ENCODE results near the gene MAN1C1.

MAN1C1 gene

DNA sequence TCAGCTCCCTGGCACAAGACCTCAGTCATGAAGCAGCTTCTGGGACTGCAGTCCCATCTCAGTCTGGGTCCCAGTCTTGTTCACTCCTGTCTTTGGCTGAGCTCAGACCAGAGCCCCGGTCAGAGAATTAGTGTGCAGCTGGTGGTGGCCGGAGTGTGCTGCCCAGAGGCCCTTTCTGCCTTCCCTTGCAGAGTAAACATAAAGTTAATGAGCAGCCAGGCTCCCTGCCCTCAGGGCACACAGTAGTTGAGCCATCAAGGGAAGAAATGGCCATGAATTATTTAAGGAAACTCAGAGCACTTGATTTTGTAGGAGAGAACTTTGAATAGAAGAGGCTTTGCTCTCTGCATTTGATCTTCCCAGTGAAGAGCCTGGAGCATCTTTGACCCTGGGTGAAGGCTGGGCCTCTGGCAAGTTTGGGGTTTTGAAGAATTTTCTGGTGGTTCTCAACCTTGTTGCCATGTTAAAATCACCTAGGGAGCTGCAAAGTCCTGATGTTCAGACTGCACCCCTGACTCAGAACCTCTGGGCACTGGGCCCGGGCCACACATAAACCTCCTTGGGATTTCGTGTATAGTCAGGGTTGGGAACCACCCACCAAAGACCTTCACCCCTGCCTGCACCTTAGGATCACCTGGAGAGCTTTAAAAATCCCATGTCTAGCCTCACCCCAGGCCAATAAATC, 157.0 kb downstream of the MAN1C1 start:
- in situ Hi-C loops (cut with MboI; ENCODE audit: low sequenced_read_pairs), result no loop called here

DNA sequence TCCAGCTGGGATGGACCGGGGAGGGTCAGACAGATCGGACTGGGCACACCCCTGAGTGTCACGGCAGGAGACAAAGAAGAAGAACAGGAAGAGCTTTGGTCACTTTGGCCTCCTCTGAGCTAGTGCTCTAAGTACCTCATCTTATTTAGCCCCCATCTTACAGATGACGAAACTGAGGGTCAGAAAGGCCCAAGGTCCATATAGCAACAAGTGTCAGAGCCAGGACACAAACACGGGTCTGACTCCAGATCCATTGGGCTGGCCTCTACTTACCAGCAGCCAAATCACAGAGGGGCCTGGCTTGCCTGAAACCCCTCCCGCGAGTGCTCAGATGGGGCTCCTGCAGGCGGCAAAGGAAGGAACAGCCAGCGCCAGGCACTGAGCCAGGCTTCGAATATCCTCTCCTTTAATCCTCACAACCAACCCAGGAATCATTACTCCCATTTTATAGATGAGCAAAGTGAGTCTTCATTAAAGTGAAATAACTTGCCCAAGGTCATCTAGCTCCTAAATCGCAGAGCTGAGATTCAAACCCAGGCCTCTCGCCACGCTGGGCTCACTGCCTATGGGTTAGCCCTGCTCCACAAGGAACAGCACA, 157.7 kb downstream of the MAN1C1 start:
- in situ Hi-C loops (cut with MboI; ENCODE audit: low sequenced_read_pairs), result no loop called here

DNA sequence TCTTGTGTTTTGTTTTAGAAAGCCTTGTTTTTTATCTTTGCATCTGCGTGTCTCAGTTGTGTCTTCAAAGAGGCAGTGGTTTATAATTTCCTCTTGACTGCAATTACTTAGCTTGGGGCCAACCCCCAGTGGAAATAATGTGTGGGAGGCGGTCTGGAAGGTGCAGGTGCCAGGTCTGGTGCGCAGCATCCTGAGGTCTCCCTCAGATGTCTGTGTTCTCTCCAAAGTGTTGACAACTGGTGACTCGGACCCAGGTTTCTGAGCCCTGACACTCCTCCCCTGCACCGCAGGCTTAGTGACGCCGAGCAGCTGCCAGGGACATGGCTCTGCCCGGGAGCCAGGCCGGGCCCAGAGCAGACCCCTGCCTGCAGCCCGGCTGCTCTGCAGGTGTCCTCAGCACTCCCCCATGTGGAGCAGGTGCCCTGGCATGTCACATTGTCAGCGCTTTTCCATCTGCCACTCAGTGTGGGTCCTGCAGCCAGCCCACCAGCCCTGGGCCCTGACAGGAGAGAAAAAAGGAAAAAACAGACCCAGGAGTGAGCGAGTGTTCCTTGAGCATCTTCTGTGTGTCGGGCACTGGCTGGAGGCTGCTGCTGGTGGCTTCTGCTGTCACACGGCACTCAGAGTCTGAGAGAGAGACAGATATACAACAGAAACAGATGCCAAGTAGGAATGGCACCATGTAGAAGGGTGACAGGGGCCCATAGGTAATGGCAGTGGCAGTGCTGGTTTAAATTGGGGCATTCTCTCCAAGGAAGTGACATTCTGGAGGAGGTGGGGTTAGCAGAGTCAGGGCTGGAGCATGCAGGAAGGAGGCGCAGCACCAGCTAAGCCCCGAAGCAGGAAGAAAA, 158.6 kb downstream of the MAN1C1 start:
- in situ Hi-C loops (cut with MboI; ENCODE audit: low sequenced_read_pairs), result no loop called here

DNA sequence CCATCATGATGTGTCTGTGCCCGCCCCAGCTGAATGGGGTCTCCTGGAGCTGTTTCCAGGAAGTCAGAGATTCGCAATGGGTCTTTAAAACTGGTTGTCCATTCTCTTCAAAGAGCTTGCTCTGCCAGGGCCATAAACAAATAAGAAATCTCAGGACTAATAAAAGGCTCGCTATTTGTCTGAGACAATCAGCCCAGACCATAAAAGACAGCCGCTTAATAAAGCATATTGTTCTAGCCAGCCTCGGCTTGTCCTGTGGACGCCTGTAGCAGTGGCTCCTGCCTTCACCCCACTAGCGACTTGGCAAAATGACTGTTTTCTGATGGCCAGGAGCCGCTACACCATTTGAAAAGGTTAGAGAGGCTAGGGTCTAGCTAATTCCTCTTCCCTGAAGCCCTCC, 162.8 kb downstream of the MAN1C1 start:
- in situ Hi-C loops (cut with MboI; ENCODE audit: low sequenced_read_pairs), result no loop called here

DNA sequence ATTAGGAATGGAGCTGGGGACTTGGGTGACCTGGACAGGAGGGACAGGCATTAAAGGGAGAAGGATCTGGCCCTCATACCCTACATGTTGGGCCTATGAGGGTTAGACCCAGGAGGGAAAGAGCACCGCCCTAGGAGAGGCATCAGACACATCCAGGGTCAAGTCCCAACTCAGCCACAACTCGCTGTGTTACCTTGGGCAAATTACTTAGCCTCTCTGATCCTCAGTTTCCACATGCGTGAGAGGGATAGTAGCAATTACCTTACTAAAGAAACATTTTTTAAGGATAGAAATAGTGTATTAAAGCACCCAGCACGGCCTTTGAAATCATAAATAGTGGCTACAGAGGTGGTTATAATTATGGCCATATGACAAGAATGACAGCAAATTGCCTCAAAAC, 163.3 kb downstream of the MAN1C1 start:
- in situ Hi-C loops (cut with MboI; ENCODE audit: low sequenced_read_pairs), result no loop called here

DNA sequence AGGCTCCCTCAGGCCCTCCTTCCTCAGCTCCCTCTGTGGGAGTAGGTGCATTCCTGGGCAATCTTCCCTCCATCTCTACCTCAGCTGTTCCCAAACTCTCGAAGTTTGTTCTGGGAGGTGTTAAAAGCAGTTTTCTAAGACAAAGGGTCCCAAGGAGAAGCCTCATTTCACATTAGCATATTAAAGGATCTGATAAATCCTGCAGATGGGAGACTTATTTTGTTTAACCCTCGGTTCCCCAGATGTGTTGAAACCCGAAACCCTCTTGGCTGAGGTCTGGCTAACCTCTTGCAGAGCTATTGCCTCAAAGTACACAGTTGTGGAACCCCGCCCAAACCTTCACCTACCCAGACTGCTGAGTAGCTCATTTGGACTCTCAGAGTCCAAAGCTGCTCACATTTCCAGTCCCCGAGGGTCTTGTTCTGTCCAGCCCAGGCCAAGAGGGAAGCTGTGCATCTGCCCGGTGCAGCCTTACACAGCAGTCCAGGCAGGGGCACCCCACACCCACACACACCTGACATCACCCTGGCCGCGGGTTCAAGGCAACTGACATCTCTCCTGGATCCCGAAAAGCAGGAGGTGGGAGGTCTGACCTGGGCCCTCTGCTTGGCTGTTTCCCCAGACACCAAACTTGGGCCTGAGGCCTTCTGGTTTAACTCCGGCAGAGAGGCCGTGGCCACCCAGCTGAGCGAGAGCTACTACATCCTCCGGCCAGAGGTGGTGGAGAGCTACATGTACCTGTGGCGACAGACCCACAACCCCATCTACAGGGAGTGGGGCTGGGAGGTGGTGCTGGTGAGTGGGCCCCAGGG, 163.9 kb downstream of the MAN1C1 start:
- in situ Hi-C loops (cut with MboI; ENCODE audit: low sequenced_read_pairs), result no loop called here

DNA sequence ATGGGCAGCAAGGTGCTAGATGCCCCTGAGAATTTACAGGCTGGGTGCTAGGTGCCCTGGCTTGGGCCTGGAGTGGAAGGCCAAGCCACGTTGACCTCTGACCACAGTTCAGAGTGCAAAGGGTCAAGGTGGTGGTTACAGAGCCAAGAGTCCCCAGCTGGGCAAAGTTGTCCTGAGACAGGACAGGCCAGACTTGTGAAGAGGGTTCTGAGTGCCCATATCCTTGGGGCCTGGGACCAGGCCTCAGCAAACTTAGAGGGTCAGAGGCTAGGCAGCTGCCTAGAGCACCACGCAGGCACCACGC, 164.5 kb downstream of the MAN1C1 start:
- in situ Hi-C loops (cut with MboI; ENCODE audit: low sequenced_read_pairs), result no loop called here

DNA sequence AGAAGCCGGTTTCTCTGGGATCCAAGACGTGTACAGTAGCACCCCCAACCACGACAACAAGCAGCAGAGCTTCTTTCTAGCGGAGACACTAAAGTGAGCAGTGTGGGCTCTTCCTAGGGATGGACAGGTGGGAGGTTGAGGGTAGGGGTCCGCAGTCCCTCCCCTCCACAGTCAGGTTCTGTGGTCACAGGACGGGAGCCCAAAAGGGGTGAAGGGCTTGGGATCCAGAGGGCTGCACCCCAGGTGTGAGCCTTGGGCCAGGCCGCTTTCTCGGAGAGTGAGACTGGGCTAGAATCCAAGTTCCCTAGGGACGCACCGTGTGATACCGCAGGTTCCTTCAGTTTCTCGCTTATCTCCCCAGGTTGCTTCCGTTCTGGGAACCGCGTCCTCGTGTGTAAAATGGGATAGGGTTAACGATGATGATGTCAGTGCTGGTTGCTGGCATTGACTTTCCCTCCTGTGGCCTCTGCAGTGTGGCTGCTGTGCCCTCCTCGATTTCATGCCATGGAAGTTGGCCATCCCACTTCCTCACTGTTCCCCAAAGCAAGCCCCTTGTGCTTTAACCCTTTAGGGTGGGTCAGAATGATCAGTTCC, 166.1 kb downstream of the MAN1C1 start:
- in situ Hi-C loops (cut with MboI; ENCODE audit: low sequenced_read_pairs), result no loop called here

DNA sequence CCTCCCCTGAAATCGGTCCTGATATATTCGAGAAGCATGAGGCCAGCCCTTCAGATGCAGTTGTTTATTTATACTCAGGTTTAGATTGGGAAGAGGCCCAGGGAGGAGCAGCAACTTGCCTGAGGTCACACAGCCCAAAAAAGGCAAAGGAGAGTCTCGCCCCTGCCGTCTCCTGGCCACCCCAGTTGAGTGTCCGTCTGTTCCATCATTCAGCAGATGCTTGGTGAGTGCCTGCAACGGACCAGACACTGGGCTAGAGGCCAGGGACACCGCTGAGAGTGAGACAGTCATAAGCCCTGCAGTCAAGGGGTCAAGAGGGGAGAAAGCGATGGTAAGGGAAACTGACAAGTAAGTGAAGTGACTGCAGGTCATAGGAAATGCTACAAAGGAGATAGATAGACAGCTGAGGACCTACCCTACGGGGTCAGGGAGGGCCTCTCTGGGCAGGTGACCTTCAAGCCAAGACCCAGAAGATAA, 168.0 kb downstream of the MAN1C1 start:
- in situ Hi-C loops (cut with MboI; ENCODE audit: low sequenced_read_pairs), result no loop called here

DNA sequence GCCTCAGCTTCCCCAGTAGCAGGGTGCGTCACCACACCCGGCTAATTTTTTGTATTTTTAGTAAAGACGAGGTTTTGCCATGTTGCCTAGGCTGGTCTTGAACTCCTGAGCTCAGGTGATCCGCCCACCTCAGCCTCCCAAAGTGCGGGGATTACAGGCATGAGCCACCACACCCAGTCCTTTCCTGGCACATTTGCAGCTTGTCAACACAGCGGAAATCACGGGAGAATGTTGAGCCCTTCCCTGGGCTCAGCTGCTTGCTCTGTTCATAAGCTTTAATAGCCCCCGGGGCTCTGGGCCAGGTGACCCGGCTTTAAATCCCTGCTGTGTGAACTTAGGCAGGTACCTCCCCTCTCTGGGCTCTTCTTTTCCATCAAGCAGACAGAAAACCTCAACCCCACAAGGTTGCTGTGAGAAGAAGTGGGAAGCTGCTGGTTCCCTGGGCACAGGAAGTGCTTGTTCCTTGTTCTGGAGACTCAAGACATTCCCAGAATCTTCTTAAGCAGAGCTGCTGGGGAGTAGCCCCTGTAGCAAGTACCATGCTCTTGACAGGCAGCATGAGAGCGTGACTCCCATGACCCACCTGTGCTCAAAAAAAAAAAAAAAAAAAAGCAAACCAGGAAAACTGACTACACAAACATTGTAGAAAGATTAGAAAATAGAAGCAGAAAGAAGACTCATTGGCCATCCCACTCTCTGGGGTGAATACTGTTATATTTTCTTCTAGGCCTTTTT, 168.9 kb downstream of the MAN1C1 start:
- in situ Hi-C loops (cut with MboI; ENCODE audit: low sequenced_read_pairs), result no loop called here

DNA sequence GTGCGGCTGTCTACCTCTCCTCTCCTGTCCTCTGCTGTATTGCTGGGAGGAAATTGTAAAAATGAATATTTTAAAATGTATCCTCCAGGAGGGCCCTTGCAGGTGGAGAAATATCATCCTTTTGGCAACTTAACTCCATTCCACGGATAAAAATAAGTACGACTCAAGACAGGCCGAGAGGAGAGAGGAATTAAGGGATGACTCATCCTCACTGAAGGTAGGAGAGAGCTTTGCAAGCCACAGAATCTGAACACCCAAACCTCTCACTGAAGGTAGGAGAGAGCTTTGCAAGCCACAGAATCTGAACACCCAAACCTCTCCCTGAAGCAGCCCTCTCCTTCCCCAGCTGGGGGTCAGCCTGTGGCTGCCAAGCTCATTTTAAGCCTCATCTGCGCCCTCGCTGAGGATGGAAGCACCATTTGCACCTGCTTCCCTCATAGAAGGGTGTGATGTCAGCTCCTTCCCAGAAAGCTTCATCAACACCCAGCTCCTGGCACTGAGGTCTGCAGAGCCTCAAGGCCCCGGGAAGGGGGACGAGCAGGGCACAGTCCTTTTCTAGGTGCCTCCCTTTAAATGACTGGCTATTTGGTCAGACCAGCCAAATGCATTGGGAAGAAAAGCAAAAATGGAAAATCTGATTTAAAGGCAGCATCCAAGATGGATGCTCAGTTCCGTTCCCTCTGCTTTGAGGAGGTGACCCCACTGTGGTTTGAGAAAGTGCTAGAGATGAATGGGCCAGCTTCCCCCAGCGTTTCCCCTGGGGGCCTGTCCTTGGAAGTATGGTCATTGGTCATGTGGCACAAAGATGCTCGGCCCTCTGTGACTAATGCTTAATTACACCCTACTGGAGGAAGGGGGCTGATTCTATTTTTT, 170.5 kb downstream of the MAN1C1 start:
- in situ Hi-C loops (cut with MboI; ENCODE audit: low sequenced_read_pairs), result no loop called here

DNA sequence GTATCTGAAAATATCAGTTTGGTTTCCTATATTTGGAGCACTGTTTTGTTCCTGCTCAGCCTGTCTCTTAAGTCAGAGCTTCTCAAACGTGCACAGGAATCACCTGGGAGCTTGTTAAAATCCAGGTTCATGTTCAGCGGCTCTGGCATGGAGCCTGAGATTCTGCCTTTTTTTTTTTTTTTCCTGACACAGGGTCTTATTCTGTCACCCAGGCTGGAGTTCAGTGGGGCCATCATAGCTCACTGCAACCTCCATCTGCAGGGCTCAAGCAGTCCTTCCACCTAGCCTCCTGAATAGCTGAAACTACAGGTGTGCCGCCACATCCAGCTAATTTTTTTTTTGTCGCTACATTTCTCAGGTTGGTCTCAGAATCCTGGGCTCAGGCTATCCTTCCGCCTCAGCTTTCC, 171.2 kb downstream of the MAN1C1 start:
- in situ Hi-C loops (cut with MboI; ENCODE audit: low sequenced_read_pairs), result no loop called here

DNA sequence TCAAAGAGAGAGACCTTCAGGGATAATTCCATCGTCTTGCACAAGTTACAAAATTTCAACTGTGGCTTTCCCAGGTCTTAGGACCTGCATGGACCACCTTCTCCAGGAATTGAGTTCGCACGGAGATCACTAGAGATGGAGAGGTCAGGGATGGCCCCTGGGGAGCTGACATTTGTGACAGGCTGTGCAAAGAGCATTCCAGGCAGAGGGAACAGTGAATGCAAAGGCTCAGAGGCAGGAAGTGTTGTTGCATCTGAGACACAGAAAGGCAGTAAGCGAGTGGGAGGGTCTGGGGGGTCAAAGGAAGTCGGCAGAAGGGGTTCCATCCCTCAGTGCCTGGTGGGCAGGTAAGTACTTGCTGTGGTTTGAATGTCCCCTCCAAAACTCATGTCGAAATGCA, 173.9 kb downstream of the MAN1C1 start:
- in situ Hi-C loops (cut with MboI; ENCODE audit: low sequenced_read_pairs), result no loop called here

DNA sequence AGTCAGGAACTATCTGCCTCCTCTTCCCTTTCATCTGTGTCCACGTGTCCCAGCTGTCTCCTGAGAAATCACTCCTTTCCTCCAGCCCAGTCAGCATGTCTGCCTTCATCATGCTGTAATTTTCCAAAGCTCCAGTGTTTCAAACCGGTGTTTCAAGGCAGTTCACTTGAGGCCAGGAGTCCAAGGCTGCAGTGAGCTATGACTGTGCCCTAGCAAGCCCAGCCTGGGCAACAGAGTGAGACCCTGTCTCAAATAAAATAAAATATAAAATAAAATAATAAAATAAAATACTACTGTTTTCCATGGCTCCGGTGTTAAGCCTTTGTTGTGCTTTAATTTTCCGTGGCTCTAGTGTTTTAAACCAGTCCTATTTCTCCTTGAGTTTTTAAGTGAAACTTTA, 175.5 kb downstream of the MAN1C1 start:
- in situ Hi-C loops (cut with MboI; ENCODE audit: low sequenced_read_pairs), result no loop called here

DNA sequence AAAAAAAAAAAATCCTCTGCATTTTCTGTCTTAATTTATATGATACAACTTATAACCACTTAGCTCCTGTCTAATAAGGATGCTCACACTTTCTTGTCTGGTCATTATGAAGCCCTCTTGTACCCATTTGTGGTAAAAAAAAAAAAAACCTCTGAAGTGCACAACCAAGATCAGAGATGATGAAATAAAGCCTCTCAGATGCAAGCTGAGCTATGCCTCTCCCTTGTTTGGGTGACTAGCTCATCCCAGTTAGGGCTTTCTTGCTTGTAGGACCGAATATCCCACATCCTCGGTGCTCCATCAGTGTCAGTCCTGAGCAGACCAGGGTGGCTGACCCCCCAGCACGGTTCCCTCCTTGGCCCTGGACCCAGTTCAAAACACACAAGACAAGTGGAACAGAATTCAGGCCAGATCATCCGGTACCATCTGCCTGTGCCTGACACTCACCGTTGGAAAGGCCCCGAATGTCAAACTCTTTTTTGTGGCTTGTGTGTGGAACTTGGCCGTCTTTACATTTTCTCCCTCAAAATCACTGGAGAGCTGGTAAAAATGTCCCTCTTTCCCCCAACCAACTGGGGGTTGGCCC, 177.1 kb downstream of the MAN1C1 start:
- in situ Hi-C loops (cut with MboI; ENCODE audit: low sequenced_read_pairs), result no loop called here

DNA sequence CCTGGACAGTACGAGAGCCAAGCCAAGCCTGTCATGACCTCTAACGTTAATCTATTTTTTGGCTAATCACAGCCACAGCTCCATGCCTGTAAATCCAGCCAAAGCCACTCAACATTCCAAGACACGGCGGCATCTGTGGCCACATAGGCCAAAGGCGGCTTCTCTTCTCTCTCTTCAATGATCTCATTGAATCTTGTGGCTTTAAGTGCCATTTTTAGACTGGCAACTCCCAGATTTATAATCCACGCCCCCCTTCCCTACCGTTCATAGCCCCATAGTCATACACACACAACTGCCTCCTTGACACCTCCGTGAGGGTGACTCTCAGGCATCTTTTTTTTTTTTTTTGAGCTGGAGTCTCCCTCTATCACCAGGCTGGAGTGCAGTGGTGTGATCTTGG, 177.7 kb downstream of the MAN1C1 start:
- in situ Hi-C loops (cut with MboI; ENCODE audit: low sequenced_read_pairs), result no loop called here

DNA sequence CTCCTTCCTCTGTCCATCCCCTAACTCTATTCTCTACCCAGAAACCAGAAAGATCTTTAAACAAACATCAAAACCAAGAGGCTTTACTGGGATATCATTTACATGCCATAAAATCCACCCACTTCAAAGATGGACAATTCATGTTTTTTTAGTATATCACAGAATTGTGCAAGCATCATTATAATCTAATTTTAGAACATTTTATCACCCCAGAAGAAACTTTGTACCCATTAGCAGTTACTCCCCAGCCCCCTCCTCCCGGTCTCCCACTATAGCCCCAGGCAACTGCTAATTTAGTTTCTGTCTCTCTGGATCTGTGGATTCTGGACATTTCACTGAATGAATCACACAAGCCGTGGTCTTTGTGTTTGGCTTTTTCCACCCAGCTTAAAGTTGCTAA, 178.6 kb downstream of the MAN1C1 start:
- in situ Hi-C loops (cut with MboI; ENCODE audit: low sequenced_read_pairs), result no loop called here

DNA sequence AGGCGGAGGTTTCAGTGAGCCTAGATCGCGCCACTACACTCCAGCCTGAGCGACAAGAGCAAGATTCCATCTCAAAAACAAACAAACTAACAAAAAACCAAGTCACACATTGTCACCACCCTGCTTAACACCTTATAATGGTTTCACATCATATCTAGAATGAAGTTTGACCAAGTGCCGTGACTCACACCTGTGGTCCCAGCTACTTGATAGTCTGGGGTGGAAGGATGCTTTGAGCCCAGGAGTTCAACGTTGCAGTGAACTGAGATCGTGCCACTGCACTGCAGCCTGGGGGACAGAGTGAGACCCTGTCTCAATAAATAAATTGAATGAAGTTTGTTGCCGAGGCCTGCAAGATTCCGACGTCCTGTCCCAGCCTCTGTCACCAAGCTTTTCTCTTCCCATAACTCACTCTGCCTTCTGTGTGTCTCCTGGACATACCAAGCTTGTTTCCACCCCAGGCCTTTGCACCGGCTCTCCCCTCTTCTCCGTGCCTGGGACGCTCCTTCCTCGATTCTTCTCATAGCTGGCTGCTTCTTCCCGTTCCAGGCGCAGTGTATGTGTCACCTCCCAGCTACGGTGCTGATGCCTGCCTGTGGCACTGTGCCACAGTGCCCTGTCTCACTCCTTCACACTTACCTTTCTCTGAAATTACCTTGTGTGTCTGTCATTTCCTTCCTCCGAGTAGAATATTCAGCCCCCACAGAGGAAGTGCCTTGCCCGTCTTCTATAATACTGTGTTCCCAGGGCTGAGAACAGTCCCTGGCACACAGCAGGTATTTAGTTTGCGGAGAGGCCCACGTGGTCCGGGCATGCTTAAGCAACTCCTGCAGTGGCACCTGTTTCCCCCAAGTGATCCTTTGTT, 179.6 kb downstream of the MAN1C1 start:
- in situ Hi-C loops (cut with MboI; ENCODE audit: low sequenced_read_pairs), result no loop called here
